GM23248 (cell line): ENCODE measurements around the gene SNX5.

Experiments
- EZH2 ChIP-seq: fragments of 200-600 bp; sonication (generic); IDR thresholded peaks from 2 replicates; pipeline ENCODE4 v1.6.1; 2018; ENCODE audit warnings: antibody characterized with exemption, mild to moderate bottlenecking; ENCODE audit not compliant: insufficient read depth, poor library complexity, severe bottlenecking
- EZH2phosphoT487 ChIP-seq: fragments of 200-600 bp; sonication (generic); IDR thresholded peaks from 2 replicates; pipeline ENCODE4 v1.6.1; 2018; ENCODE audit warnings: antibody characterized with exemption, moderate library complexity, mild to moderate bottlenecking, low read depth; ENCODE audit not compliant: insufficient read depth

DNA sequence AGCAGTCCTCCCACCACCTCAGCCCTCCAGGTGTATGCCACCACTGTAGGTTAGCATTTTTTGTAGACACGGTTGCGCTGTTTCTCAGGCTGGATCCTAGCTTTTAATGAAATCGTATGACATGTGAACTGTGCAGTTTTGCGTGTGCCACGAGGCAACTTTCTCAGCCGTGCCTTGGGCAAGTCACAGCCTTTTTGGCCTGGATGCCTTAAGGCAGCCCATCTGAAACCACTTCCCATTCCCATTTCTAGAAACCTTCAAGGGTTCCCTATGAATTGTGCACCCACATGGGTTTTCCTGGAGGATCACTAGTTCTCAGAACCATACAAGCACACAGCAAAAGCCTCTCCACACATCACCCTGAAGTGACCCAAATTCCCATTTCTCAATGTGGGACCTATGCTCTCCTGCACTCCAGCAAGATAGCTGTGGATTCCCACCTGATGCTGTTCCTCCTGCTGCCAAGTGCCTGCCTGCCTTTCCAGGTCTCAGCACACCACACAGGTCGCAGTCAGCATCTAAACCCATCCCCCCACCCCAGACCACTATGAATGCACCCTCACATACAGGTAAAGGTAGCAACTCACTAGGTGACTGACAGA, 28.9 kb downstream of the SNX5 start:
- TF ChIP-seq EZH2 (no peak), EZH2phosphoT487 (no peak)
